ENCODE data around the gene CSNK1G1.

The CSNK1G1 gene

DNA sequence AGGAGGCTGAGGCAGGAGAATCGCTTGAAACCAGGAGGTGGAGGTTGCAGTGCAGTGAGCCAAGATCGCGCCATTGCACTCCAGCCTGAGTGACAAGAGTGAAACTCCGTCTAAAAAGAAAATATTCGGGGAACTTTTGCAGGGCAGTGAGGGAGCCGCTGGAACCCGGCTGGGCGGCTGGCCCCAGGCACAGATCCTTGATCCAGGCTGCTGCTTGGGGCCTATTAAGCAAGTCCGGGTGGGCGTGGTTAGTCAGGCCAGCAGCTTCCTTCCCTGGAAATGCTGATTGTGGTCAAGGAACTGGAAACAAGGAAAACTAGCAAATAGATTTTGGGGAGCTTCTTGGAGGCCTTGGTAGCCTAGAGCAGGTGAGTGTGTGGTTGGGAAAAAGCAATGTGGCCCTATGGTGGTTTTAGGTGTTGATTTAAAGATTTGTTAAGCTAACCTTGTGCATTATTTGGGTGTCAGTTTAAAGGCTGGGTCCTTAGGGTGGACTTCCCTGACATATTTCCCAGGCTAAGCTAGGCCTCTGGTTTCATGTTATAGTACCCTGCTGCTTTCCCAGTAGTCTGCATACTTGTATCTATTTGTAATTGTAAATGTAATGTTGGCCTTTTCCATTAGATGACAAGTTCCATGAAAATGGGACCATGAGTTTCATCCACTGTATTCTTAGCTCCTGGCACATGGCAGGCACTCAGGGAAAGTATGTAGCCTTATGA, 222.2 kb downstream of the CSNK1G1 start:
- Histone ChIP-seq H4K20me1 (ENCODE audit: low read depth, low read length) (no peaks in the 10 kb centered on the region), H3K9ac (ENCODE audit: low read length) (no peak overlapping the region), H3K4me3 (ENCODE audit: insufficient read depth, low read length, poor library complexity, severe bottlenecking) (no peak overlapping the region), H3K9me3 (ENCODE audit: insufficient read depth, low read length) (no peaks in the 10 kb centered on the region), H2AFZ (ENCODE audit: low read depth, low read length, severe bottlenecking) (no peak overlapping the region), H3F3A (ENCODE audit: insufficient read depth) (no peaks in the 10 kb centered on the region), H3K27ac (ENCODE audit: low read depth, low read length) (no peak overlapping the region), H3K4me2 (ENCODE audit: low read depth, low read length, poor library complexity, severe bottlenecking) (no peak overlapping the region), H3K9me2 (replicated peaks; ENCODE audit: insufficient read depth, low read length) (no peaks in the 10 kb centered on the region), H3K79me2 (ENCODE audit: insufficient read depth, low read length) (no peaks in the 10 kb centered on the region), H3K36me3 (ENCODE audit: low read length) (peaks cover 3% of the 10 kb centered on the region; the same call in 1 of the 2 replicates), H3K27me3 (ENCODE audit: low read length) (no peaks in the 10 kb centered on the region)
- no peak for TF ChIP-seq EZH2phosphoT487 (conservative IDR thresholded peaks at IDR 0.05; ENCODE audit: low read length)
- TF ChIP-seq, protein P1, sequence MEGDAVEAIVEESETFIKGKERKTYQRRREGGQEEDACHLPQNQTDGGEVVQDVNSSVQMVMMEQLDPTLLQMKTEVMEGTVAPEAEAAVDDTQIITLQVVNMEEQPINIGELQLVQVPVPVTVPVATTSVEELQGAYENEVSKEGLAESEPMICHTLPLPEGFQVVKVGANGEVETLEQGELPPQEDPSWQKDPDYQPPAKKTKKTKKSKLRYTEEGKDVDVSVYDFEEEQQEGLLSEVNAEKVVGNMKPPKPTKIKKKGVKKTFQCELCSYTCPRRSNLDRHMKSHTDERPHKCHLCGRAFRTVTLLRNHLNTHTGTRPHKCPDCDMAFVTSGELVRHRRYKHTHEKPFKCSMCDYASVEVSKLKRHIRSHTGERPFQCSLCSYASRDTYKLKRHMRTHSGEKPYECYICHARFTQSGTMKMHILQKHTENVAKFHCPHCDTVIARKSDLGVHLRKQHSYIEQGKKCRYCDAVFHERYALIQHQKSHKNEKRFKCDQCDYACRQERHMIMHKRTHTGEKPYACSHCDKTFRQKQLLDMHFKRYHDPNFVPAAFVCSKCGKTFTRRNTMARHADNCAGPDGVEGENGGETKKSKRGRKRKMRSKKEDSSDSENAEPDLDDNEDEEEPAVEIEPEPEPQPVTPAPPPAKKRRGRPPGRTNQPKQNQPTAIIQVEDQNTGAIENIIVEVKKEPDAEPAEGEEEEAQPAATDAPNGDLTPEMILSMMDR (IDR thresholded peaks at IDR 0.05; ENCODE audit: insufficient read depth, low read length, poor library complexity, severe bottlenecking), result no peak

DNA sequence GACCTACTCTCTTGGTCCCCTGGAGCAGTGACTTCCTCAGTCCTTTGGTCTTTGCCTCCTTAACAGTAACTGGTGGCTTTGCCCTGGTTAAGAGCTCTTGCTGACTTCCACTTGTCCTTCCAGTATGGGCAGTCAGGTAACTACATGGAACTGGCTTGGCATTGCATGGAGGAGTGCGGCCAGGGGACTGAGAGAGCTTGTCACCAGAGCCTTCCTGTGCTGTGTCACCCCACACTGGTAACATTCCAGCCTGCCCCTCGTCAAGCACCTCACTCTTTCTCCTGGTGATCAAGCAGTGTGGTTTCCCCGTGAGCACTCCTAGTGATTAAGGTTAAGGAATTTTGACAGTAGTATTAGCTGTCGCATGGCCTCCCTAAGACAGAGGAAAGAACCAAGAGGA, 223.8 kb downstream of the CSNK1G1 start:
- H4K20me1 ChIP-seq (ENCODE audit: low read depth, low read length), result no peaks in the 10 kb centered on the region
- TF ChIP-seq EZH2phosphoT487 (conservative IDR thresholded peaks at IDR 0.05; ENCODE audit: low read length), result no peak
- TF ChIP-seq, protein P1 (IDR thresholded peaks at IDR 0.05; ENCODE audit: insufficient read depth, low read length, poor library complexity, severe bottlenecking), result no peak
- H3K9ac ChIP-seq (ENCODE audit: low read length), result no peak overlapping the region
- no peaks in the 10 kb centered on the region for H3K27me3 ChIP-seq (ENCODE audit: low read length)
- no peaks in the 10 kb centered on the region for H3K9me3 ChIP-seq (ENCODE audit: insufficient read depth, low read length)
- H3K4me2 ChIP-seq (ENCODE audit: low read depth, low read length, poor library complexity, severe bottlenecking), result no peak overlapping the region
- H3K4me3 ChIP-seq (ENCODE audit: insufficient read depth, low read length, poor library complexity, severe bottlenecking), result no peak overlapping the region
- no peaks in the 10 kb centered on the region for H3F3A ChIP-seq (ENCODE audit: insufficient read depth)
- H3K79me2 ChIP-seq (ENCODE audit: insufficient read depth, low read length), result no peaks in the 10 kb centered on the region
- H3K9me2 ChIP-seq (replicated peaks; ENCODE audit: insufficient read depth, low read length), result no peaks in the 10 kb centered on the region
- no peak overlapping the region for H3K27ac ChIP-seq (ENCODE audit: low read depth, low read length)
- peaks cover 14% of the 10 kb centered on the region; the same call in 1 of the 2 replicates for H3K36me3 ChIP-seq (ENCODE audit: low read length)
- H2AFZ ChIP-seq (ENCODE audit: low read depth, low read length, severe bottlenecking), result no peak overlapping the region

DNA sequence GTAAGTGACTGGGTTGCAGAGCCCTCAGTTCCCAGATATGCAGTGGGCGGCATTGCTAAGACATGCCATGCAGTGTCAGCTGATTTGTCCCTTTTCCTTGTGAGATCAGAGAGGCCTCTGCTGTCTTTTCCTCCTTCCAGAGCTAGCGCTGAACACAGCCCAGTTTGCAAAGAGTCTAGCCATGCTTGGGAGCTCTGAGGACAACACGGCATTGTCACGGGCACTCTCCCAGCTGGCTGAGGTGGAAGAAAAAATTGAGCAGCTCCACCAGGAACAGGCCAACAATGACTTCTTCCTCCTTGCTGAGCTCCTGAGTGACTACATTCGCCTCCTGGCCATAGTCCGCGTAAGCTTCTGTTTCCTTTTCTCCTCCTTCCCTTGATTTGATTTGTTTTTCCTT, 224.4 kb downstream of the CSNK1G1 start:
- no peaks in the 10 kb centered on the region for H3F3A ChIP-seq (ENCODE audit: insufficient read depth)
- H3K9me2 ChIP-seq (replicated peaks; ENCODE audit: insufficient read depth, low read length), result no peaks in the 10 kb centered on the region
- H3K79me2 ChIP-seq (ENCODE audit: insufficient read depth, low read length), result no peaks in the 10 kb centered on the region
- no peak overlapping the region for H3K4me3 ChIP-seq (ENCODE audit: insufficient read depth, low read length, poor library complexity, severe bottlenecking)
- no peak overlapping the region for H2AFZ ChIP-seq (ENCODE audit: low read depth, low read length, severe bottlenecking)
- H3K9ac ChIP-seq (ENCODE audit: low read length), result no peak overlapping the region
- no peak for TF ChIP-seq EZH2phosphoT487 (conservative IDR thresholded peaks at IDR 0.05; ENCODE audit: low read length)
- TF ChIP-seq, protein P1 (IDR thresholded peaks at IDR 0.05; ENCODE audit: insufficient read depth, low read length, poor library complexity, severe bottlenecking), result no peak
- no peaks in the 10 kb centered on the region for H3K9me3 ChIP-seq (ENCODE audit: insufficient read depth, low read length)
- H3K4me2 ChIP-seq (ENCODE audit: low read depth, low read length, poor library complexity, severe bottlenecking), result no peak overlapping the region
- no peaks in the 10 kb centered on the region for H3K27me3 ChIP-seq (ENCODE audit: low read length)
- H4K20me1 ChIP-seq (ENCODE audit: low read depth, low read length), result no peaks in the 10 kb centered on the region
- H3K27ac ChIP-seq (ENCODE audit: low read depth, low read length), result no peak overlapping the region
- peaks cover 18% of the 10 kb centered on the region; the same call in 1 of the 2 replicates for H3K36me3 ChIP-seq (ENCODE audit: low read length)
